HG03095 (cell line): ENCODE measurements around the gene WWTR1.

ENCODE experiments used
- ATAC-seq: cut with Tn5 transposase; IDR thresholded peaks from one replicate; pipeline ENCODE4 v1.9.1; 2021; ENCODE audit warnings: moderate library complexity; ENCODE audit not compliant: unreplicated experiment

The WWTR1 gene

DNA sequence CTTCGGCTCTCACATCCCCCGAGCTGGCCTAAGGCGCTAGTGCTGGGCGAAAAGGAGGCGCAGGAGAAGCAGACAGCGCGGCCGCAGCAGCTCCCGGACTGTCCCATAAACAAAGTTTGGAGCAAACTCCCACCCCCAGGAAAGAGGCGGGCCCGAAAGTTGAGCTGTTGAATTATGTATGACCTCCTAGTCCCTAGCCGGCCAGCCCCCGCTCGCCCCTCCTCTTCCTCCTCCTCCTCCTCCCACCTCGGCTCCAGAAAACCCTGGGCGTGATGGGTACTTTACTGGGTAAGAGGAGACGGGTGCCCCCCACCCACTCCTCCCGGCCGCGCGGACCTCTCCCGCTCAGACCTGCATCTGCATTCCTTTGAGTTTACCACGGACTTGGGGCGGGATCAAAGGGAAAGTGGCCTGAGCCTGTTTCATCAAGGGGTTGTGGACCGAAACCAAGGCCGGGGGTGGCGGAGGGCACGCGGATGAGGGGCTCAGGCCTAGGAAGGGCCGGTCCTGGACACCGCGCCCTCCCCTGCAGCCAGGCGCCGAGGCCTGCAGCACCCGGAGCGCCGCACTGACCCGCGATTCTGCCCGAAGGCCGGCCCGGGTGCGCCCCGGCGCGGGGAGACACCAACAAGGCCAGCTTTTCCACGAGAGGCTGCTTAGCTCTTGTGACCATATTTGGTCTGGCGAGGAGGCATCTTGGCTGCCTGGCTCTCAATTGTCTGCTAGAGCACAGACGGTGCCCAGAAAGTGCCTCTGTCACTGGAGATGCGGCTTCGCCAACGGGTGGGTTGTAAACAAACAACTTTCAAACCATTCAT is at the start of gene WWTR1:
Gene WWTR1, minus strand, starts transcription at position 100 of the 818 bp plus-strand sequence. CDS start 719 bp downstream, outside the sequence.
- ATAC-seq, result peak; percentile 74

DNA sequence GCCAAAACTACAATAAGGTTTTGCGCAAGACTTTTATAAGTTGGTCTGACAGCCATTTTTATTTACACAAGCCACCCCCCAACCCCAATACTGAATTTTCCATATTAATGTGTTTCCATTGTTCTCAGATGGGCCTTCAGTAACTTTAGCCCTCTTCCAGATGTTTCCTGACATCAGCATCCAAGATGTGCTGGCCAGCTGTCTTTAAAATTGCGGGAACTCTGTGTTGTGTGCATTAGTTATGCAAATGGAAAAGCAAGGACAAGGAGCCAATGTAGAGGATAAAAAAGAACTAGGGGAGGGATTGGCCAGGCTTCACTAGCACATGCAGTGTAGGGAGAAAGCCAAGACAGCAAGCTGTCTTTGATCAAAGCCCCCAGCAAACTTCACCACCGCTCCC is 49.1 kb upstream of the WWTR1 start:
- no peak for ATAC-seq

DNA sequence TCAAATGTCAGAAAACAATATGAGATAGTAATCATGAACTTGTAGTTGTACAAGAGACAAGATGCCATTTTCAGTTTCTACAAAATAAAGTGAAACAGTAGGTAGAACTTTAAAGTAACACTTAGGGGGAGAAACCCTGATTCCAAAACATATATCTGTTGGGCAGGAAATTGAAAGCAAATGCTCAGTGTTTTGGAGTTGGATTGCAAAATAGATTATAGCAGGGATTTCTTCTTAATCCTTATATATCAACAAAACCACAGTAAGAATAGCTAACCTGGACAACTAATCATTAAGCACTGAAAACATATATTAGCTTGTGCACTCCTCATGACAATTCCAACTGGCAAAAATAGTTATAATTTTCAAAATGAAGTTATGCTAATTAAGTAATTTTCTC is 47.6 kb upstream of the WWTR1 start:
- no peak for ATAC-seq

DNA sequence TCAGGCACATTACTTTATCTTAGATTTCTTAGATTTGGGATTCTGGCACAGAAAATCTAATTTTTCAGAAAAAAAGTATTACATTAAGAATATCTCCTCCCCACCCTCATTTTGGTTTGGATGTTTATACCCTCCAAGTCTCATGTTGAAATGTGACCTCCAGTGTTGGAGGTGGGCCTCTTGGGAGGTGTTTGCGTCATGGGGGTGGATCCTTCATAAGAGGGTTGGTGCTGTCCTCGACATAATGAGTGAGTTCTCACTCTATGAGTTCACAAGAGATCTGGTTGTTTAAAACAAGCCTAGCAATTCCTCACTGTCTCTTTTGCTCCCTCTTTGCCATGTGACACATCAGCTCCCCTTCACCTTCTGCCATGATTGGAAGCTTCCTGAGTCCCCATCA is 45.6 kb upstream of the WWTR1 start:
- ATAC-seq, result no peak

DNA sequence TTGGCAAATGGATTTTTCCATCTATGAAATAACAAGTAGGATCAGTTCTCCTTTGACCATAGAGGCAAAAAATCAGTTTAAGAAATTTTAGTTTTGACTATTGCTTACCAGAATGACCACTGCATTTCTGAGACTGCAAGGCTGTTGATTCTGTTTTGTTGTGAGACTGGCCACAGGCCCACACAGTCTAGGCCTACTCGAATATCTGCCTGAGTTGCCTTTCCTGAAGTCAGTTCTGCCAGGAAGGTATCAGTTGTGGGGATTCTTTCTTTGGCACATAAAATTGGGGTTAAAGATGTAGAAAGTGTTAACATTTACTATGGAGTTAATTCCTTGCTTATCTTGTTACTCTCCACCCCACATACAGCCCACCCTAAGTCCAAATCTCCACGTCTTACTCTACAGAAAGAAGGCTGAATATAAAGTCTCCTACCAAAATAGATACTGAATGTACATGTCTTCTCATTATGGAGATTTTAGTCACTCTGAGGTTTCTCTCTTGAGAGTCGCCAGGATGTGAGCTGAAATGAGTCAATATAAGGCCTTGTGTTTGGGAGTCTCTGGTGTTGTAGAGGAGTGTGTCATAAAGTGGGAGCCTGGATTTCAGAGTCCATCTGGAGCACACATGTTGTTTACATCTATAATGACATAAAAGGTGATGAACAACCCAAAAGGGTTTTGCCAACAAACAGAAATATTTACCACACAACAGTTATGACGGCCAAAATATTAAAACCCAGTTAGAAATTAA is 45.0 kb upstream of the WWTR1 start:
- no peak for ATAC-seq

DNA sequence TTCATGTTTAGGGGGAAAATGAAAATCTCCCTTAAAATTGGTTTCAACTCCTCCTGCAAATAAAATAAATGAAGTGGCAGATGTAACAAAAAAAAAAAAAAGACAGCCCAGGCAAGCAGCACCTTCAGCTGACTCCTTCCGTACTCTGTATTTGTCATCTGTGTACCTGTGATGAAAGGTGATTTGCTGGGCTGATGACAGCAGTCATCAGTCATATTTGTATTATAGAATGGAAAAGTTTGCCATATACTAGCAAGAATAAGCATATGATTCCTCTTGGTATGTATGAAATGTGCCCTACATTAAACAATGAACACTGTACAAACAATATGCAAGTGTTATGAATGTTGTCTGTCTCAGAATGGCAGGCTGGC is 44.1 kb upstream of the WWTR1 start:
- ATAC-seq, result peak; percentile 45

DNA sequence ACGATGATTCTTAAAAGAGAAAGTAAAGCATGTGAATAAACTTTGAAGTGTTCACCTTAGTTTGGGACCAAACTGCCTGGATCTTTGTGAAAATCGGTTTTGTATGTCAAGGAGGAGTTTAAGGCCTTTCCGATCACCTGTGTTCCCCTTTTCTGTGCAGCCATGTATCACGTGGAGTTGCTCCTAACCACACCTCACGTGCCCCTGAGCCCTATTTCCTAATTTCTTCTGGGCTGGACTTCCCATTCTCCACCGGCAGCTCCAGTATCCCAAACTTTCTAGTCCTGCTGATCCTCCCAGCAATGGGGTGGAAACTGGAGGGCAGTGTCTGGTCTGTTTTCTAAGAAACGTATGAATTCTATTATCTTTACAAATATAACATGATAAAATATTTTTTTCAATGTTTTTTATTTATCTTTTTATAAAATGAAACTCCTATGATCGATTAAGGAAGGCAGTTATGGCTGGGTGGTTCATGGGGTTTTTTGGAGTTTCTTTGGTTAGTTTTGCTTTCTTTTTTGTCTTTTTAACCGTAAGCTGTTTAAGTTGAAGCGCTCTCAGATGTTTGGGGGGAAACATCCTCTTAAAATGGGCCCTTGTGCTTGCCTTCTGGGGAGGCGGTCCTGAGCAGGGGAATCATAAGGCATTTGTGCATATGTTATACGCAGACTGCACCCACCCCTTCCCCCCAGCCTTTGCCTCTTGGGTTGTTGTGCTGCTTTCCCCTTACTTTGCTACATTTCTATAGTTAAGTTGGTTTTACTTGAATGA is 43.6 kb upstream of the WWTR1 start:
- peak; percentile 56 for ATAC-seq

DNA sequence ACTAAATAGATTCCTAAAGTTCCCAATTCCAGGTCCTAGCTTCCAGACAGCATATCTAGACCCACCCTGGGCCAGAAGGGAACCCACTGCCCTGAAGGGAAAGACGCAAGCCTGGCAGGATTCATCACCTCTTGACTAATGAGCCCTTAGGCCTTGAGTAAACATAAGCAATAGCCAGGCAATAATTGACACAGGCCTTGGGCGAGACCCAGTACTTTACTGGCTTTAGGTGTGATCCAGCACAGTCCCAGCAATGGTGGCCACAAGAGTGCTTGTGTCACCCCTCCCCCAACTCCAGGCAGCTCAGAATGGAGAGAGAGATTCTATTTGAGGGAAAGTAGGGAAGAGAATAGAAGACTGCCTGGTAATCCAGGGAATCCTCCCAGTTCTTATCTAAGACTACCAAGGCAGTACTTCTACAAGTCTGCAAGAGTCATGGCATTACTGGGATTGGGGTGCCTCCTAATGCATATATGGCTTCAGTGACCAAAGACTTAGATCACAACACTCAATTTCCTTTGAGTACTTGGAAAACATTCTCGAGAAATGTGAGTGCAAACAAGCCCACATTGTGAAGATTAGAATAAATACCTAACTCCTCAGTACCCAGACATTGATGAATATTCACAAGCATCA is 30.4 kb upstream of the WWTR1 start:
- no peak for ATAC-seq

DNA sequence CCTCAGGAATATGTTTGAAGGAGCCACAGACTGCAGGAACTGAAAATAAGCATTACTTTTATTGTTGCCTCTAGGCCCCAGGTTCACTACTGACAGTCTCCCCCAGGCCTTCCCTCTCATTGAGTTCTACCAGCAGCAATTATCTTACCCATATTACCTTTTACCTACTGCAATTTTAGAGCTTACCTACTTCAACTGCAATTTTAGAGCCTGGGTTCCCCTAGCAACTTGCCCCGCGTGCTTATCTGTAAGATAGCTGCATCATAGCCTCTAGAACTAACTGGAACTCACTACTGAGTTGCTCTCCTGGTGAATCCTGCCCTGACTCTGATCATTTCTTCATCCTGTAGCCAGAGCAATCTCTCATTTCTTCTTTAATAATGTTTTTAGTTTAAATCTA is 29.2 kb upstream of the WWTR1 start:
- ATAC-seq, result no peak

DNA sequence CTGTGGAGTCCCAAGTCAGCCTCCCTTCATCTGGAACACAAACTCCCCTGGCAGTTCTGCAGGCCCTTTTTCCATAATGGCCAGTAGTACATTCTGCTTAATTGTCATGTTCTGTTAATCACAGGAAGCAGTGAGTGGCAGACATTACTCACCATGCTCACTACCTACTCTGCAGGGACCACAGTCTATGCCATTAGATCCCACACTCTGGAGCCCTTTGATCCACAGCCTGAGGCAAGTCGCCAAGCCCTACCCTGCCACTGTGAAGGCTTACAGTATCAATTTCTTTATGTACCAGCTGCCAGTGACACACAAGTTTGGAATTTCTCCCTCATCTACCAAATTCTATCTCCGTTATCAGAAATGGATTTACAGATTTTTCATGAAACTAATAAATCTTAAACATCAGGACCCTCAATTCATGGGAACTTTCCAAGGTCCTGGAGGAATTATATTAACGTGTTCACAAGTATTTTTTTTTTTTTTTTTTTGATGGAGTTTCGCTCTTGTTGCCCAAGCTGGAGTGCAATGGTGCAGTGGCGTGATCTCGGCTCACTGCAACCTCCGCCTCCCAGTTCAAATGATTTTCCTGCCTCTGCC is 20.6 kb upstream of the WWTR1 start:
- no peak for ATAC-seq

DNA sequence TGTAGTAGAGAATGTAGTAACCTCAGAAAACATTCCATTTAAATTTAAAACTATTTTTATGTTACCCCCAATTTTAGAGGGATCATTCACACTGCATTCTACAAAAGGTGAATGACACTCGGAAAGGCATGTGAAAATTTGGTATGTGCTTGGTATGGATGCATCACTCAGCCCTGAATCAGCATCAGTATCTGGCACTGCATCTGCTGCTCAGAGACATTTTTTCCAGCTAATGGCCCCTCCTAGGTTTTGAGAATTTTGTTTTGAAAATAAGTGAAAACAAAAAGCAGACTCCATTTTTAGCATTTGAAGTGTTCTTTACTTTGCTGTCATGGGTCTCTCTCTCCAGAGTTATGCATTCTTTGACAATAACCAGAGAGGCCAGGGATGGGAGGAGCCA is 15.6 kb upstream of the WWTR1 start:
- ATAC-seq, result no peak

DNA sequence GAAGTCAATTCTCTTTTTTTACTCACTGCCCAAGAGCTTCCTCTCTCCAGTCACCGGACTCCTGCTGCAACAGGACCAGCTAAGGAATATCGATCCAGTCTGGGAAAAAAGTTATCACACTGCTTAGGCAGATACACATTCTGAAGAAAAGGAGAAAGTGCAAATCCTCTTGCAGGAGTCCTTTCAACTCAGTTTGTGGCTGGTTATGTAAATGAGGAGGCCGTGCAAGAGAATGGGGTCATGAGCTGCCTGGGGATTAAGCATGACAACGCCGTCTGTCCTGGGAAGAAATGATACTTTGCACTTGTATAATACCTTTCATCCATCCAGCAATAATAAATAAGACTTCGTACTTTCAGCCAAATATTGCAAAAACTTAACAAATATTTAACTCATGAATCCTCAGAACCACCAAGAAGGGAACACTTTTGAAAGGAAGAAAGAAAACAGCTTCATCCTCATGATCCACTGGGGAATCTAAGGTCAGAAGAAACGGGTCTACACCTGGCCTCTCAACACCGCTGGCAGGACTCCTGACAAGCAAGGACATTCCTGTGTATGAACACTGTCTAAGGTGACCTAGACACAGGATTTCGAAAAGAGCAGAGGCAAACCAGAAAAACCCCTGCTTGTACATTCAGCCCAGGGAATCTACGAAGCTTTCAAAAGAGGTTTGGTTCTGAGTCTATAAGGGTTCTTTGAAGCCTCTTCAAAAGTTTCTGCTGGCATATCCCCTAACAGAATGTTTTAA is 13.1 kb upstream of the WWTR1 start:
- ATAC-seq, result no peak

DNA sequence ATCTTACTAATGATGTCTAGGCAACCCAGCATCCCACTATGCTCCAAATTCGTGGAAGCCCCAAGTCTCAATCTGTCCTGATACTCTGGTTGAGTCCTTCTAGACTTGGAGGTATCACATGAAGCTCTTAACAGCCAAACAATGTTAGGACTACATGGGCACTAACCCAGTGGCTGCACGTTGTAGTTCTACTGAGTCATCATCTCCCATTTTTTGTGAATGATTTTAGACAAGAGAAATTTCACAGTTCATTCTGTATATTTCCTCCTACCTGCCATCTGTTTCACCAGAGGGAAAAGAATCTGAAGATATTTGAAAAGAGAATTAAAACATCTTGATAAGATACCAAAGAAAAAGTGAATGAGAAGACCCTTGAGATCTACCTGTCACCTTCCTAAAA is 9.8 kb upstream of the WWTR1 start:
- ATAC-seq, result no peak

DNA sequence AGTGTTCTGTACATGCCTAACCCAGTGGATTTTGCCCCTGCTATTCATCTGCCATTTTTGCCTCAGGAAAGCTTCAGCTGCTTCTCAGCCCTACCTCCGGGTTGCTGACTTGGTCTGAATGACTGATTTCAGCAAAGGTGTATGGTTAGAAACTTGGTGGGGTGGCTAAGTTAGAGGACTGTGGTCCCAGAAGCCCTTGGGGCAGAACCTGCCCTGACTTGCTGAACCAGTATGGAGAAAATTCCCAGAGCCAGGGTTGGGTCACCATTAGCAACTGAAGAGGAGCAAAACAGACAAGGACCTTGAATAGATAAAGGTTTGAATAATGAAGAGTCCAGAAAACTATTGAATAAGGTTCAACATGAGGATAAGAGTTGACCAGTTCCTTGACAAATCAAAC is 6.1 kb upstream of the WWTR1 start:
- no peak for ATAC-seq

DNA sequence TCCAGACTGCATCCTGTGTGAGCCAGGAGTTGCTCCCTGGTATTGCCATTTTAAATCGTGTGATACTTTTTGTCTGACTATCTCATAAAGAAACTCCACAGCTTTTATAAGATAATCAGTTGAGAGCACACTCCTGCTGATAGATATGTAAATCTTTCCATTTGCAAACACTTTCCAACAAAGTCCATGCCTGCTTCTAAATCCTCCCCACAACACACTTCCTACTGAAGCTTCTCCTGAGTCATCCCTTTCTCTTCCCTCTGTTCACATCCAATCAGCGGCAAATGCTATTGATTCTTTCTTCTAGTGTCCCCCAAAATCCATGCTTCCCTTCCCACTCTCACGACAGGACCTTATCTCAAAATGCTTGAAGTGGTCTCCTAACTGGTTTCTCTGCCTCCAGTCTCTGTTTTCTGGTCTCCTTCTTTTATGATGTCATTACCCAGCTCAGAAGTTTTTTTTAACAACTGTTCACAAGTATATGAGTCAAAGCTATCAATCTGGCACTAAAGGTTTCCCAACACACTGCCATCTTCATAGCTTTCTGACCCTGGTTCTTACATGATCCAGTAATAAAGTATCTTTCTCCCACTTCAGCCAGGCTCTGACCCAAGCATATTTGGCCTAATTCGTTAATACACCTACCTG is 4.5 kb upstream of the WWTR1 start:
- ATAC-seq, result no peak

DNA sequence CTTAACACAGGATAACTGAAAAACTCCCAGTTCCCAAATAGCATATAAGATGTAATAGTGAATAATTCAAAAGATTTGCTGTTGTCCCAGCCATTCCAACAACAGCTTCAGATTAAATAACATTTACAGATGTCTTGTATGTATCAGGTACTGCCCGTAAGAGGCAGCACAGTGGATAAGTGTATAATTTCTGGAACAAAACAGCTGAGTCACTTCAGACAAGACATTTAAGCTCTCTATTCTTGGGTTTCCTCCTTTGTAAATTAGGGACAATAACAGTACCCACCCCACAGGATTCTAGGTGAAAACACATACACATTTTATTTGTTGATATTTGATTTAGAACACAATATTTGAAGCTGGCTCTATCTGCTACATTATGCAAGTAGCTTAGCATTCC is 2.6 kb upstream of the WWTR1 start:
- no peak for ATAC-seq

DNA sequence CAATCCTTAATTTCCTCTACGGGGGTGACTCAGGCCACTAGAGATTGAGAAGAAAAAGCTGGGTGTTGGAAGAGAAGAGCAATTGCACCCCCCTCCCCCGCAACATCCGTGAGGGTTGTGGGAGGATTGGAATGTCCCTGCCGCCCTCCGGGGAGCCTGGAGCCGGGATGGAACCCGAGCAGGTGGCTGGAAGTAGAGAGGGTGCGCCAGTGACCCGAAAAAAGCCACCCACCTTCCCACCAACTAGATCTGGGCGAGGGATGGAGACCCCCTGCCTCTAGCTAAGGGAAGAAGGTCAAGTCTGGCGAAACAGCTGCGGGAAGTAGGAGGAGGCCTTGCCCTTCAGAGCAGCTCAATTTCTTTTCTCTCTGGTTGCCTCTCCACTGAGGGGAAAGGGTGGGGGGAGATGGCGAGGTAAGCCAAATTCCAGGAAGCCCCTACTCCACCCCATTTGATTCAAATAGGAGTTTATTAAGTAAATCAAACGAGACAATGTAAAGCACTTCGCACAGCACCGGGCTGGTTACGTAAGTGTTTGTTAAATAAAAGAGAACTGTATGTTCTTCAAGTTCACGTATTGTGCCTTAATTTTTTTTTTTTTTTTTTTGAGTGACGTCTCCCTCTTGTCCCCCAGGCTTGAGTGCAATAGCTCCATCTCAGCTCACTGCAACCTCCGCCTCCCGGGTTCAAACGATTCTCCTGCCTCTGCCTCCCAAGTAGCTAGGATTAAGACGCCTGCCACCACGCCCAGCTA is 1.1 kb upstream of the WWTR1 start:
- peak; percentile 10 for ATAC-seq

DNA sequence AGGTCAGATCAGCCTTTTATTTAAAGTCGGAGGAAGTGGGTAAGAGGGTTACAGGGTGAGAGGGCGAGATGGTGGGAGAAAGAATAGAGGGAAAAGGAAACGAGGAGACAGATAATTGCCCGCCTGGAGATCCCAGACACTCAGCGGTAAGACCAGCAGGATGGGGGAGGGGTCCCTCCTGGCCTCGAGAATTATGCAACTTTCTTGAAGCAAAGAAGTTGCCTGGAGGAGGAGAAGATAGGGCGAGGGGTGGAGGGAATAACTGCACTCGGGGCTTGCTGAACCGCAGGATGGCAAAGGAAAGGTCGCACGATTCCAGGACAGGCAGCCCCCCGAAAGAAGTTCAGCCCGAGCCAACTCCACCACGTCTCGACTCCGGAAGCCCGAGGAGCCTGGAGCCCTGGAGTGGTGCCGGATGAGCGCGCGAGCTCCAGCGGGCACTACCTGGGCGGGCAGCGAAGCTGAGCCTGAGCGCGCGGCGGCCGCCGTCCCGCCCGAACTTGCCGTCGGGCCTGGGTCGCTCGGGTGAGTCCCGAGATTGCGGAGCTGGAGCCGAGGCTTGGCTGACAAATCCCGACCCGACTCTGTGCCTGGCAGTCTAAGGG is 402 bp downstream of the WWTR1 start:
- ATAC-seq, result peak; percentile 39
